Kidney (tissue), 14 donors: Measurements from ENCODE around the gene CDC37L1. TPM values are rescaled to one million over a fixed set of nuclear protein-coding genes. Genes with fewer than 3 reads are reported as not detected.

Experiments used
- DNase-seq, 5 donors: peaks; one replicate each; pipeline ENCODE4 v3.0.0-alpha.2; 2013 to 2020
- FAIRE-seq: peaks from 2 replicates; lab custom pipeline; 2012; peaks lifted over from hg19 to GRCh38; lab: Jason Lieb, UNC
- H3K27ac ChIP-seq, 2 donors: one replicate each; pipeline ENCODE4 v1.7.0; 2013; ENCODE audit warnings: low read depth in 2 of 2, low read length in 2 of 2, inconsistent platforms in 1 of 2
- H3K27me3 ChIP-seq: one replicate; pipeline ENCODE4 v1.7.1; 2013; ENCODE audit warnings: low read length, inconsistent platforms; ENCODE audit not compliant: control insufficient read depth, insufficient read depth
- H3K36me3 ChIP-seq, 3 donors: one replicate each; pipeline versions ENCODE4 v1.7.0 to v1.7.1; 2013; ENCODE audit warnings: low read length in 3 of 3, control low read depth in 1 of 3, inconsistent platforms in 1 of 3; ENCODE audit not compliant: insufficient read depth in 3 of 3, control insufficient read depth in 2 of 3
- H3K4me1 ChIP-seq, 3 donors: one replicate each; pipeline versions ENCODE4 v1.7.0 to v1.7.1; 2013; ENCODE audit warnings: low read length in 3 of 3, inconsistent platforms in 1 of 3, low read depth in 1 of 3; ENCODE audit not compliant: control insufficient read depth in 2 of 3, insufficient read depth in 2 of 3
- H3K4me3 ChIP-seq, 3 donors: one replicate each; pipeline versions ENCODE4 v1.7.0 to v1.8.1; 2013; ENCODE audit warnings: low read length in 3 of 3, control low read depth in 1 of 3, inconsistent platforms in 1 of 3
- H3K9ac ChIP-seq, 3 donors: one replicate each; pipeline versions ENCODE4 v1.7.0 to v1.7.1; 2013; ENCODE audit warnings: low read length in 3 of 3, control low read depth in 1 of 3, inconsistent platforms in 1 of 3
- H3K9me3 ChIP-seq, 3 donors: one replicate each; pipeline versions ENCODE4 v1.7.0 to v1.7.1; 2013; ENCODE audit warnings: low read length in 3 of 3, control low read depth in 1 of 3, inconsistent platforms in 1 of 3; ENCODE audit not compliant: control insufficient read depth in 2 of 3, insufficient read depth in 1 of 3
- CTCF ChIP-seq: IDR thresholded peaks from 3 replicates; pipeline ENCODE4 v1.5.1; 2012; ENCODE audit warnings: mild to moderate bottlenecking, moderate library complexity, borderline replicate concordance; ENCODE audit not compliant: insufficient read depth; ENCODE audit errors: extremely low read depth
- intact Hi-C: fragments of 100-400 bp; cut with DNase I; formaldehyde crosslinking; loops from one replicate; pipeline ENCODE4 v1.11.1; 2022
- polyA plus RNA-seq: library from polyadenylated mRNA; stranded (reverse); fragments of 350-450 nt; fragmentation: Illumina TruSeq; extraction: RNeasy Lipid Tissue Mini Kit (QIAGEN cat#74804); gene quantifications from one replicate; pipeline ENCODE4 v1.2.3, GENCODE V29; 2014; ENCODE audit warnings: low read depth, low replicate concordance; ENCODE audit not compliant: insufficient read depth
- total RNA-seq: library from RNA; stranded (reverse); fragmentation: NEBNext Ultra II Directional; extraction: Animal tissue kit (Norgen Biotek cat#: 25700); gene quantifications from one replicate; pipeline ENCODE4 v1.2.1, GENCODE V29; 2021
- donor health status: control.
- donor health status: control.
- donor health status: control.
- donor health status: control.
- donor health status: control.
- donor health status: DM: yes; HTN: yes; CAD: no.
- donor health status: Normal renal cell carcinoma (clear cell type).

CDC37L1 gene
- total and polyA plus RNA-seq, 2 donors from 2014 or later, result 16.9 to 24.7 TPM

- no peaks in the 10 kb centered on the region for H3K4me1 ChIP-seq
- peaks cover 2 to 34% (median 9%) of the 10 kb centered on the region in 3 donors for H3K36me3 ChIP-seq
- H3K9me3 ChIP-seq, result no peaks in the 10 kb centered on the region
- DNase-seq, result no peak
- no peaks in the 10 kb centered on the region for H3K27me3 ChIP-seq
- FAIRE-seq, result no peak
- no peak overlapping the region for H3K4me3 ChIP-seq
- intact Hi-C loops, result no loop called here
- no peak for TF ChIP-seq CTCF
- no peak overlapping the region for H3K27ac ChIP-seq
- H3K9ac ChIP-seq, result no peak overlapping the region
Observed at GRCh38 chr9:4689021-4689420, 9.7 kb downstream of the CDC37L1 start.

GRCh38 chr9:4689687-4690104, 10.3 kb downstream of the CDC37L1 start:
- Histone ChIP-seq H3K36me3 (peaks cover 2 to 35% (median 9%) of the 10 kb centered on the region in 3 donors), H3K27ac (peak overlapping the region in 1 of 2 donors; percentile 18), H3K4me1 (no peaks in the 10 kb centered on the region), H3K4me3 (no peak overlapping the region), H3K9ac (no peak overlapping the region), H3K27me3 (no peaks in the 10 kb centered on the region), H3K9me3 (no peaks in the 10 kb centered on the region)
- TF ChIP-seq CTCF, result no peak
- DNase-seq, result peak in 2 of 5 donors; percentile 30 to 58
- FAIRE-seq, result no peak
- intact Hi-C loops, result no loop called here

GRCh38 chr9:4690144-4690543, 10.8 kb downstream of the CDC37L1 start:
- DNase-seq (no peak), FAIRE-seq (no peak)
- no peak overlapping the region for H3K27ac ChIP-seq
- no peak for TF ChIP-seq CTCF
- no peaks in the 10 kb centered on the region for H3K27me3 ChIP-seq
- no peaks in the 10 kb centered on the region for H3K4me1 ChIP-seq
- no peaks in the 10 kb centered on the region for H3K9me3 ChIP-seq
- H3K4me3 ChIP-seq, result no peak overlapping the region
- intact Hi-C loops, result no loop called here
- peaks cover 2 to 35% (median 6%) of the 10 kb centered on the region in 3 donors for H3K36me3 ChIP-seq
- H3K9ac ChIP-seq, result no peak overlapping the region

GRCh38 chr9:4691795-4692194, 12.4 kb downstream of the CDC37L1 start:
- H3K27ac ChIP-seq, result no peak overlapping the region
- no peak overlapping the region for H3K9ac ChIP-seq
- H3K4me1 ChIP-seq, result no peaks in the 10 kb centered on the region
- FAIRE-seq (no peak), DNase-seq (no peak)
- H3K4me3 ChIP-seq, result no peak overlapping the region
- no peaks in the 10 kb centered on the region for H3K27me3 ChIP-seq
- no peak for TF ChIP-seq CTCF
- peaks cover 0 to 21% (median 4%) of the 10 kb centered on the region in 3 donors for H3K36me3 ChIP-seq
- H3K9me3 ChIP-seq, result no peaks in the 10 kb centered on the region
- intact Hi-C loops, result no loop called here
